ENCODE measurements around the gene AUH. TPM values are rescaled to one million over a fixed set of nuclear protein-coding genes. Genes with fewer than 3 reads are reported as not detected.
A peak's percentile ranks its signal among the peaks of the same experiment; 100 is the strongest.

The AUH gene
- total and polyA plus RNA-seq, 9 of the 15 experiments (the other 6 are each of a cell fraction or from before 2014, with no cell fraction given) = 3.4 to 29.0 (median 10.1) TPM

- TF ChIP-seq ADNP (tag; IDR thresholded peaks at IDR 0.05) = no peak
- peak; percentile 64 to 75; a peak in 2 of 4 replicates for TF ChIP-seq MAZ (CRISPR knock-in tag; conservative IDR thresholded peaks at IDR 0.05 in 1 of 2, IDR thresholded peaks at IDR 0.05 in 1 of 2)
- peak; percentile 16; the same call in 1 of the 2 replicates for TF ChIP-seq KDM2B (CRISPR knock-in tag; IDR thresholded peaks at IDR 0.05)
- TF ChIP-seq CEBPB (tag; IDR thresholded peaks at IDR 0.05) = peak; percentile 73
- 0 out of 2 replicates have a peak, but pooled peaks have one; percentile 33 for TF ChIP-seq POLR2AphosphoS5 (IDR thresholded peaks at IDR 0.05; ENCODE audit: control insufficient read depth, insufficient read depth, low read depth, low read length)
- TF ChIP-seq TAF7 (tag; IDR thresholded peaks at IDR 0.05) = 0 out of 2 replicates have a peak, but pooled peaks have one; percentile 11
- TF ChIP-seq, protein P1, sequence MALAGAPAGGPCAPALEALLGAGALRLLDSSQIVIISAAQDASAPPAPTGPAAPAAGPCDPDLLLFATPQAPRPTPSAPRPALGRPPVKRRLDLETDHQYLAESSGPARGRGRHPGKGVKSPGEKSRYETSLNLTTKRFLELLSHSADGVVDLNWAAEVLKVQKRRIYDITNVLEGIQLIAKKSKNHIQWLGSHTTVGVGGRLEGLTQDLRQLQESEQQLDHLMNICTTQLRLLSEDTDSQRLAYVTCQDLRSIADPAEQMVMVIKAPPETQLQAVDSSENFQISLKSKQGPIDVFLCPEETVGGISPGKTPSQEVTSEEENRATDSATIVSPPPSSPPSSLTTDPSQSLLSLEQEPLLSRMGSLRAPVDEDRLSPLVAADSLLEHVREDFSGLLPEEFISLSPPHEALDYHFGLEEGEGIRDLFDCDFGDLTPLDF (CRISPR knock-in tag; IDR thresholded peaks at IDR 0.05) = 0 out of 2 replicates have a peak, but pooled peaks have one; percentile 34
- no peak for TF ChIP-seq CC2D1A (IDR thresholded peaks at IDR 0.05)
- peak; percentile 95 for TF ChIP-seq HMGN3 (IDR thresholded peaks at IDR 0.05; ENCODE audit: borderline replicate concordance, extremely low read depth, insufficient read length, low read depth, low read length)
- peak; percentile 93; the same call in 1 of the 2 replicates for TF ChIP-seq ZBTB1 (CRISPR knock-in tag; IDR thresholded peaks at IDR 0.05; ENCODE audit: borderline replicate concordance, low read depth)
- peak in 2 of 3 experiments; percentile 19 to 30 for TF ChIP-seq YY1 (IDR thresholded peaks at IDR 0.05; ENCODE audit: borderline replicate concordance in 1 of 3, control insufficient read depth in 1 of 3, extremely low read depth in 1 of 3, insufficient read depth in 3 of 3, insufficient read length in 1 of 3, insufficient replicate concordance in 2 of 3, low read depth in 1 of 3, low read length in 2 of 3)
- TF ChIP-seq HDAC2 (IDR thresholded peaks at IDR 0.05) = peak; percentile 42
- TF ChIP-seq BRCA1 (IDR thresholded peaks at IDR 0.05) = no peak
- no peak for TF ChIP-seq BRCA1 (CRISPR knock-in tag; IDR thresholded peaks at IDR 0.05)
- TF ChIP-seq POLR2G (IDR thresholded peaks at IDR 0.05; ENCODE audit: low read depth, low read length) = peak; percentile 89
- TF ChIP-seq LEF1 (IDR thresholded peaks at IDR 0.05) = 0 out of 2 replicates have a peak, but pooled peaks have one; percentile 38
- TF ChIP-seq, protein P2, sequence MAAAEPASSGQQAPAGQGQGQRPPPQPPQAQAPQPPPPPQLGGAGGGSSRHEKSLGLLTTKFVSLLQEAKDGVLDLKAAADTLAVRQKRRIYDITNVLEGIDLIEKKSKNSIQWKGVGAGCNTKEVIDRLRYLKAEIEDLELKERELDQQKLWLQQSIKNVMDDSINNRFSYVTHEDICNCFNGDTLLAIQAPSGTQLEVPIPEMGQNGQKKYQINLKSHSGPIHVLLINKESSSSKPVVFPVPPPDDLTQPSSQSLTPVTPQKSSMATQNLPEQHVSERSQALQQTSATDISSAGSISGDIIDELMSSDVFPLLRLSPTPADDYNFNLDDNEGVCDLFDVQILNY (CRISPR knock-in tag; IDR thresholded peaks at IDR 0.05) = no peak; the same call in 1 of the 2 replicates
- TF ChIP-seq NR3C1 (CRISPR knock-in tag; IDR thresholded peaks at IDR 0.05) = no peak
- TF ChIP-seq PML (IDR thresholded peaks at IDR 0.05; ENCODE audit: low read length) = no peak; the same call in 1 of the 2 replicates
- peak; percentile 15 for TF ChIP-seq SAP30 (IDR thresholded peaks at IDR 0.05; ENCODE audit: borderline replicate concordance, insufficient read depth, low read depth, low read length, poor library complexity, severe bottlenecking)
- TF ChIP-seq, protein P3, sequence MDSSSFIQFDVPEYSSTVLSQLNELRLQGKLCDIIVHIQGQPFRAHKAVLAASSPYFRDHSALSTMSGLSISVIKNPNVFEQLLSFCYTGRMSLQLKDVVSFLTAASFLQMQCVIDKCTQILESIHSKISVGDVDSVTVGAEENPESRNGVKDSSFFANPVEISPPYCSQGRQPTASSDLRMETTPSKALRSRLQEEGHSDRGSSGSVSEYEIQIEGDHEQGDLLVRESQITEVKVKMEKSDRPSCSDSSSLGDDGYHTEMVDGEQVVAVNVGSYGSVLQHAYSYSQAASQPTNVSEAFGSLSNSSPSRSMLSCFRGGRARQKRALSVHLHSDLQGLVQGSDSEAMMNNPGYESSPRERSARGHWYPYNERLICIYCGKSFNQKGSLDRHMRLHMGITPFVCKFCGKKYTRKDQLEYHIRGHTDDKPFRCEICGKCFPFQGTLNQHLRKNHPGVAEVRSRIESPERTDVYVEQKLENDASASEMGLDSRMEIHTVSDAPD (CRISPR knock-in tag; IDR thresholded peaks at IDR 0.05) = no peak
- peak; percentile 7; the same call in 1 of the 2 replicates for TF ChIP-seq PKNOX1 (IDR thresholded peaks at IDR 0.05)
These were observed 167.9 kb downstream of the AUH start (continued) for GRCh38 chr9:91193658-91194391.

All from K562 (cell line).